Non-pigmented ciliary epithelial cell (primary cell): Measurements from ENCODE around the gene HNF1A.

Experiments
- DNase-seq: peaks from one replicate; pipeline ENCODE4 v3.0.0-alpha.2; 2010; ENCODE audit warnings: low read depth

HNF1A gene

GRCh38 chr12:121050725-121051124 is 72.4 kb downstream of the HNF1A start:
- no peak for DNase-seq
